Measurements from ENCODE around the gene CEP41.

Gene CEP41

DNA sequence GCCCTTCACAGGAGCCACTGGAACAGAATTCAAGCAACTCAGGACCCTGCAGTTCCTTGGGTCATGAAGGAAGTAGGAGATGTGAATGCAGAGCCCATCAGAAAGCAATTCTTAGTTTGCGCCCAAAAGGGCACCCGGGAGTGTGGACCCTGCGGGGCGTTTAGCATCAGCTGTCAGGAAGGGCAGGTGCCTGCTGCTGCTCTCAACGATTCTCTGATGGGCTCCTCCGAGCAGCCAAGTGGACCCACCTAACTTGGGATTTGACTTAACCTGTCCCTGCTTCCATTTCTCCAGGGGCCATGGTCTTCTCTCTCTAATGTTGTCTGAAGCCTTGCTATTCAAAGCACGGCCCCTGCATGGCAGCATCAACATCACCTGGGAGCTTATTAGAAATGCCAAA is 79.1 kb downstream of the CEP41 start:
- no peak overlapping the region for H3K4me3 ChIP-seq
- no peak overlapping the region for H3K27ac ChIP-seq
- peaks cover 0 to 8% (median 7%) of the 10 kb centered on the region in 10 experiments; a peak in 17 of 20 replicates for H3K4me1 ChIP-seq
- H3K9ac ChIP-seq, result no peak overlapping the region
- H3K36me3 ChIP-seq, result no peaks in the 10 kb centered on the region
- no peaks in the 10 kb centered on the region for H3K27me3 ChIP-seq
- H4K20me1 ChIP-seq, result no peaks in the 10 kb centered on the region
- TF ChIP-seq Cebpa-rat (IDR thresholded peaks at IDR 0.05), result no peak
- H3K4me2 ChIP-seq, result no peak overlapping the region
- H3K9me3 ChIP-seq (replicated peaks in 1 of 11), result peaks cover 13 to 30% (median 25%) of the 10 kb centered on the region in 11 experiments; a peak in 21 of 22 replicates

DNA sequence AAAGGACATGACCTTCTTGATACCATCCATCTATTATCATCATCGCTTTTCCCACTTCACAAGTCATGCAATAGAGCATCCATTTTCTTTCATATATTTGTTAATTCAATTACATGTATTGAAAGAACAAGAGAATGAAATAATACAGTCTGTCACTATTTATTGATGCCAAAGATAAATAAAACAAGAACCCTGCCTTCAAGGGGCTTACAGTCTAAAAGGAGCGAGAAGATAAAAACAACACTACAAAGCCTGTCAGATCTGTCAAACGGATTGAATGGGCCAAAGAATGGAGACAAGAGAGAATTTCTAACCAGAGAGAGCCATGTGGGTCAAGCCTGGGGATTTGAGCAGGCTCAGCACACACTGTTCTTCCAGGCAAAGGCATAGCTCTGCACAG is 80.3 kb downstream of the CEP41 start:
- H3K4me3 ChIP-seq, result no peak overlapping the region
- no peak overlapping the region for H3K27ac ChIP-seq
- no peak overlapping the region for H3K9ac ChIP-seq
- TF ChIP-seq Cebpa-rat (IDR thresholded peaks at IDR 0.05), result no peak
- H3K27me3 ChIP-seq, result no peaks in the 10 kb centered on the region
- H4K20me1 ChIP-seq, result no peaks in the 10 kb centered on the region
- H3K4me1 ChIP-seq, result peaks cover 0 to 17% (median 11%) of the 10 kb centered on the region in 10 experiments; a peak in 17 of 20 replicates
- H3K36me3 ChIP-seq, result no peaks in the 10 kb centered on the region
- peaks cover 13 to 30% (median 25%) of the 10 kb centered on the region in 11 experiments; a peak in 21 of 22 replicates for H3K9me3 ChIP-seq (replicated peaks in 1 of 11)
- H3K4me2 ChIP-seq, result no peak overlapping the region

DNA sequence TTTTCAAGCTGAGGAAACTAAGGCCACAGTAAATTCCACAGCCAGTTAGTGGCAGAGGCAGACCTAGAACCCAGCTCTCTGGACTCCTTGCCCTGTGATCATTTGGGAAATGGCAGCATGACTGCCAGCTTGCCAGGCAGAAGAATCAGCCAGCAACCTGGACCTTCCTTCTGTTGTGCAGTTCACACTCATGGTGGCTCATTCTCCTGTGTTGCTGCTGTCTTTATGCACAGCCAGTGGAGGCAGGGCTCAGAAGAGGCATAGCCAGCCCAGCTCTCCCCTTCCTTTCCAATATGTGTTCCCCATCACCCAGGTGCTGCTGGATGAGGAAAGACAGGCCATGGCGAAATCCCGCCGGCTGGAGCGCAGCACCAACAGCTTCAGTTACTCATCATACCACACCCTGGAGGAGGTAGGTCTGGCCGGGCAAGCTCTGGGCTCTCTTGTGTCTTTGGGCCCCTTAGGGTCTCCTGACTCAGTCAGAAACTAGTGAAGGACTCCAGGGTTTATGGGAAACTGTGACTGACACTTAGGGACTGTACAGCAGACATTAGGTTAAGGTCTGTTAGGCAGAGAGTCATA is 81.4 kb downstream of the CEP41 start:
- Histone ChIP-seq H3K9ac (no peak overlapping the region), H3K9me3 (replicated peaks in 1 of 11) (peaks cover 13 to 30% (median 25%) of the 10 kb centered on the region in 11 experiments; a peak in 21 of 22 replicates), H3K4me1 (peaks cover 0 to 17% (median 11%) of the 10 kb centered on the region in 10 experiments; a peak in 17 of 20 replicates), H3K27ac (no peak overlapping the region), H3K4me2 (no peak overlapping the region), H3K36me3 (no peaks in the 10 kb centered on the region), H3K4me3 (no peak overlapping the region), H3K27me3 (no peaks in the 10 kb centered on the region), H4K20me1 (no peaks in the 10 kb centered on the region)
- TF ChIP-seq Cebpa-rat (IDR thresholded peaks at IDR 0.05), result no peak

DNA sequence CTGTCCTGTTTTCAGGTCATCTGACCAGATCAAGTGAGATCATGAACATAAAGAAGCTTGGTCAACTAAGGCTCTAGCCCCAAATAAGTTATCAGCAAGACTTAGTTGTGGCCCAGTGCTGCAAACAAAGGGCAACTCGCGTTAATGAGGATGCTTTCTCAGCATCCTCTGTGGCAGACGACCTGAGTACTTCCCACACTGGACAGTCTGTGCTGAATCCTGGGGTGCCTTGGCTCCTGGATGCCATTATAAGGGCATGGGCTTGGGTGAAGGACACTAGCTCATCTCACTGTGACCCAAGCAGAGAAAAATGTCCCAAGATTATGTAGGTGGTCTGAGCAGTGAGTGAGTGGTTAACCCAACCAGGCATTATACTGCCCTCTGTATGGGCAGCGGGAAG is 82.3 kb downstream of the CEP41 start:
- no peak for TF ChIP-seq Cebpa-rat (IDR thresholded peaks at IDR 0.05)
- H3K4me1 ChIP-seq, result peaks cover 0 to 19% (median 11%) of the 10 kb centered on the region in 10 experiments; a peak in 17 of 20 replicates
- H3K9me3 ChIP-seq (replicated peaks in 1 of 11), result peaks cover 13 to 30% (median 25%) of the 10 kb centered on the region in 11 experiments; a peak in 21 of 22 replicates
- no peaks in the 10 kb centered on the region for H4K20me1 ChIP-seq
- H3K36me3 ChIP-seq, result no peaks in the 10 kb centered on the region
- no peaks in the 10 kb centered on the region for H3K27me3 ChIP-seq
- H3K4me3 ChIP-seq, result no peak overlapping the region
- no peak overlapping the region for H3K4me2 ChIP-seq
- H3K27ac ChIP-seq, result no peak overlapping the region
- H3K9ac ChIP-seq, result no peak overlapping the region

DNA sequence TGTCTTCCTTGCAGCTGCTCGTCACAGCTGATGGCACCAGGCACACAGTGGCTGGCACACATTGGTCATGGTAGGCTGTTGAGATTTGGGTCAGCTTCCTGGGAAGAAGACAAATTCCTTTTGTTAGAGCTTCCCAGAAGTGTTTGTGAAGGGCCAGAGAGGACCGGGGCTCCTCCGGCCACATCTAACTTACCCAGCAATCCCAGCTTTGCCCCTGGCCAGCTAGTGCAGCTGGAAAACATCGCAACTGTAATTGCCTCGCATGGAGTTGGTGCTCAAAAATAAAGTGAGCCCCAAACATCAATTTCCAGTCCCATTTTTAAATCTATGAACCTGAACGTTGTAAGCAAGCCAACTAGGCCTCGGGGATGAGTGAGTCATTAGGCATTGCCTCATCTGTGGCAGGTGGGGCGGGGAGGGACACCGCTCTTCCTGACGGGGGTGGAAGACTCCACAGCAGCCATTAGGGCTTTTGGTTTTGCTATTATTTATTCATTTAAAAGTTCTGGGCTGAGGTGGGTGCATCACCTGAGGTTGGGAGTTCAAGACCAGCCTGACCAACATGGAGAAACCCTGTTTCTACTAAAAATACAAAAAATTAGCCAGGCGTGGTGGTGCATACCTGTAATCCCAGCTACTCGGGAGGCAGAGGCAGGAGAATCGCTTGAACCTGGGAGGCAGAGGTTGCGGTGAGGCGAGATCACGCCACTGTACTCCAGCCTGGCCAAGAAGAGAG is 83.8 kb downstream of the CEP41 start:
- TF ChIP-seq Cebpa-rat (IDR thresholded peaks at IDR 0.05), result no peak
- Histone ChIP-seq H3K36me3 (no peaks in the 10 kb centered on the region), H3K9me3 (replicated peaks in 1 of 11) (peaks cover 13 to 30% (median 25%) of the 10 kb centered on the region in 11 experiments; a peak in 21 of 22 replicates), H3K4me3 (no peak overlapping the region), H4K20me1 (no peaks in the 10 kb centered on the region), H3K4me2 (peak overlapping the region in 10 of 11 experiments; percentile 7 to 56 (median 38); a peak in 13 of 22 replicates), H3K4me1 (peaks cover 0 to 29% (median 21%) of the 10 kb centered on the region in 10 experiments; a peak in 18 of 20 replicates), H3K9ac (no peak overlapping the region), H3K27ac (peak overlapping the region in 6 of 11 experiments; percentile 12 to 47 (median 35); a peak in 7 of 22 replicates), H3K27me3 (no peaks in the 10 kb centered on the region)

DNA sequence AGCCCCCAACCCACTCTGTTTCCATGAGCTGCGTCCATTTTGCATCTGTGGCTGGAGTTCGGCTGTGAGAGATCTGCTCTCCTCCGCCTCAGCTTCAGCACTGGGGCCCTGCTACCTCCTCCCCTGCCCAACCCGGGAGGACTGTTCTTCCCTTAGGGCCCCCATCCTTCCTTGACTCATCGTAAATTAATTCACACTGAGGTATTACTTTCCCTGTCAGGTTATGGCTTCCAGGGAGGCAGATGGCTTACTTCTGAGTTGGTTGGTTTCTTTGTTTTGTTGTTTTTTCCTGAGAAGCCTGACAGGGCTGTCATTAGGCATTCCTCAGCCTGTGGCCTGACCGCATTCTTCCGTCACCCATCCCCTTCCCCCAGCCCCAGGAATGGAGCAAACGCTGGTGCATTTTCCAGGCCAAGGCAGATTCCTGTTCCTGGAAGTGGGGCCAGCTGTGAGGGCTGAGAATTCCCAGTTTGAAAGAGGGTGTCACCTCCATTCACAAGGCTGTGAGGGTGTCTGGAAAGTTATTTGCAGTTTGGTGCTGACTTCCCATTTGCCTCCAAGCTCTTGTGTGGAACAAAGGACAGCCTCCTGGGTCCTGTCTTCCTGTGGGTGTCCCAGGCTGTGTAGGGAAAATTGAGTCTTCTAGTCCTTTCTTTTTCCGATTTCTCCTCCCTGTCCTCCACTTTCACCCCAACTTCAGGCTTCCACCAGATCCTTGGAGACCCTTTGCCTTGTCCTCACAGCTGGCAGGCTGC is 84.5 kb downstream of the CEP41 start:
- peaks cover 13 to 30% (median 25%) of the 10 kb centered on the region in 11 experiments; a peak in 21 of 22 replicates for H3K9me3 ChIP-seq (replicated peaks in 1 of 11)
- H3K36me3 ChIP-seq, result no peaks in the 10 kb centered on the region
- no peak overlapping the region; a peak in 1 of 22 replicates for H3K9ac ChIP-seq
- no peaks in the 10 kb centered on the region for H4K20me1 ChIP-seq
- H3K27ac ChIP-seq, result peak overlapping the region in 7 of 11 experiments; percentile 6 to 47 (median 34); a peak in 7 of 22 replicates
- H3K4me2 ChIP-seq, result peak overlapping the region in 10 of 11 experiments; percentile 7 to 56 (median 38); a peak in 13 of 22 replicates
- no peak for TF ChIP-seq Cebpa-rat (IDR thresholded peaks at IDR 0.05)
- peaks cover 7 to 36% (median 28%) of the 10 kb centered on the region in 10 experiments for H3K4me1 ChIP-seq
- no peak overlapping the region for H3K4me3 ChIP-seq
- H3K27me3 ChIP-seq, result no peaks in the 10 kb centered on the region

DNA sequence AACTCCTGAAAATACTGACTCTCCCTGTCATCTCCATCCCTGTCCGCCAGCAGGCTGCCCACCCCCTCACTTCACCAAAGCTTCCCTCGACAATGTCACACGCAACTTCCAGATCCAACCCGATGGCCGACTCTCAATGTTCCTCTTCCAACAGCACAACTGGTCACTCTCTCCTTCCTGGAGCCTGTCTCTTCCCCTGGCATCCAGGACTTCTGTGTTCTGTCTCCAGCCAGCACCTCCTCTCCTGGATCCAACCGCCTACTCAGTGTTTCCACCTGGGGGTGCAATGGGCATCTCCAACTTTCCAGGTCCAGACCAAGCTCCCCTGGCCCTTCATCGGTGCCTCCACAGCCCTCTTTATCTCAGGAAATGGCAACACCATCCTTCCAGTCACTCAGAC is 87.6 kb downstream of the CEP41 start:
- no peak for TF ChIP-seq Cebpa-rat (IDR thresholded peaks at IDR 0.05)
- H3K36me3 ChIP-seq, result no peaks in the 10 kb centered on the region
- H3K9ac ChIP-seq, result no peak overlapping the region
- H4K20me1 ChIP-seq, result no peaks in the 10 kb centered on the region
- H3K4me2 ChIP-seq, result peak overlapping the region in 4 of 11 experiments; percentile 9 to 82 (median 52); a peak in 5 of 22 replicates
- H3K4me3 ChIP-seq, result no peak overlapping the region
- no peaks in the 10 kb centered on the region for H3K27me3 ChIP-seq
- H3K4me1 ChIP-seq, result peaks cover 25 to 54% (median 46%) of the 10 kb centered on the region in 10 experiments
- H3K9me3 ChIP-seq (replicated peaks in 1 of 11), result peaks cover 0 to 1% (median 0%) of the 10 kb centered on the region in 11 experiments; a peak in 1 of 22 replicates
- H3K27ac ChIP-seq, result 0 out of 22 replicates have a peak overlapping the region, but pooled peaks of 1 of the 11 experiments have one; percentile 13

DNA sequence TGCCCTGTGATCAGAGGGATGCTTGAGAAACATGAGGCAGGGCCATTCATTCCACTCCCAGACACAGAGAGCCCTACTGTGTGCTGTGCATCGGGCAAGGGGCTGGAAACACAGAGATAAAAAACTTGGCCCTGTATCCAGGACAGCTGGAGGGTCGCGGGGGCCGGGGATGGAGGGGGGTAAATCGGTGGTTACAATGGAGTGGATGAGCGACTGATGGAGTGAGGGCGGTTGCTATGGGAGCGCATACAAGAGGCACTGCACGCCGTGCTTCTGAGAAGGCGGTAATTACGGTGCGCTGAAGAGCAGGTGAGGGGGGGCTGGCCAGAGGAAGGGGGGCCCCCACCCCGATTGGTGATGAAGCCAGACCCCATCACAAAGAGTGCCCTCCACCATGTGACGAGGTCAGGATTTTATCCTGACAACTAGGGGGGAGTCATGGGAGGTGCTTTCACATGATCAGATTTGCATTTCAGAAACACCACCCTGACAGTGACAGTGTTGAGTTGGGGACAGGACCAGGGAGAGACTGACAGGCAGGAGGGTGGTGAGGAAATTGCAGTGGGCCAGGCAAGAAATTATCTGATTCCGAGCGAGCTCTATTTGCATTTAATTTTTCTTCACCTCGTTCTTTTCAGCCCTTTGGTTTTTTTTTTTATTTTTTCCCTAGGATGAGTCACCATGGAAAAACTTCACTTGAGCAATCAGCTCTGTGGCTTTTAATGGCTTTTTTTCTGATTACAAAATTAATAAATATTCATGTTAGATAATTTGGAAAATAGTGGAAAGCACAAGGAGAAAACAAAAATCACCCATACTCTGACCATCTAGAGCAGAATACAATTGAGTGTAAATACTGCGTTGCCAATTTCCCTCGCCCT is 88.4 kb downstream of the CEP41 start:
- peaks cover 25 to 54% (median 46%) of the 10 kb centered on the region in 10 experiments for H3K4me1 ChIP-seq
- no peaks in the 10 kb centered on the region for H3K9me3 ChIP-seq (replicated peaks in 1 of 11)
- peak overlapping the region in 5 of 11 experiments; percentile 57 to 76 (median 75); a peak in 7 of 22 replicates for H3K27ac ChIP-seq
- H3K27me3 ChIP-seq, result no peaks in the 10 kb centered on the region
- H4K20me1 ChIP-seq, result no peaks in the 10 kb centered on the region
- TF ChIP-seq Cebpa-rat (IDR thresholded peaks at IDR 0.05), result no peak
- H3K4me2 ChIP-seq, result peak overlapping the region; percentile 9 to 95 (median 87); a peak in 18 of 22 replicates
- H3K4me3 ChIP-seq, result no peak overlapping the region
- H3K9ac ChIP-seq, result no peak overlapping the region
- H3K36me3 ChIP-seq, result no peaks in the 10 kb centered on the region

Data from BLaER1 treated with 17β-estradiol and CSF1 and Interleukin-3, amounts not matched to agents 10 nM and 100 nM (cell line).